ENCODE results near the gene BASP1.
"Not testable (repeated sequence)": the region's sequence is repeated elsewhere in the genome, so short reads cannot be mapped to it uniquely, and the experiment has no call there.

The BASP1 gene

GRCh38 chr5:17249029-17249634 is 31.7 kb downstream of the BASP1 start:
- DNase-seq (ENCODE audit: insufficient read length, low spot score), result no peak
- FAIRE-seq, result no peak

DNA sequence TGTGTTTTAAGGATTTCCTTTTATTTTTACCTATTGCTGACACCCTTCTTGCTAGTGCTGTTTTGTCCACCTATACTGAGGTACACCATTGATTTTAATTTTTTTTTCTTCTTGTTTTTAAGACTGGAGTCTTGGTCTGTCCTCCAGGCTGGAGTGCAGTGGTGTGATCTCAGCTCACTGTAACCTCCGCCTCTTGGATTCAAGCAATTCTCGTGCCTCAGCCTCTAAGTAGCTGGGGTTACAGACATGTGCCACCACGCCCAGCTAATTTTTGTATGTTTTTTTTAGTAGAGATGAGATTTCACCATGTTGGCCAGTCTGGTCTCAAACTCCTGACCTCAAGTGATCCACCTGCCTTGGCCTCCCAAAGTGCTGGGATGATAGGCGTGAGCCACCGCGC is 32.4 kb downstream of the BASP1 start:
- not testable (repeated sequence) for DNase-seq (ENCODE audit: insufficient read length, low spot score); FAIRE-seq

- DNase-seq (ENCODE audit: insufficient read length, low spot score) (no peak), FAIRE-seq (no peak)
These were observed 35.1 kb downstream of the BASP1 start for GRCh38 chr5:17252543-17252942.

GRCh38 chr5:17255471-17256021 is 38.1 kb downstream of the BASP1 start:
- DNase-seq (ENCODE audit: insufficient read length, low spot score), result no peak

DNA sequence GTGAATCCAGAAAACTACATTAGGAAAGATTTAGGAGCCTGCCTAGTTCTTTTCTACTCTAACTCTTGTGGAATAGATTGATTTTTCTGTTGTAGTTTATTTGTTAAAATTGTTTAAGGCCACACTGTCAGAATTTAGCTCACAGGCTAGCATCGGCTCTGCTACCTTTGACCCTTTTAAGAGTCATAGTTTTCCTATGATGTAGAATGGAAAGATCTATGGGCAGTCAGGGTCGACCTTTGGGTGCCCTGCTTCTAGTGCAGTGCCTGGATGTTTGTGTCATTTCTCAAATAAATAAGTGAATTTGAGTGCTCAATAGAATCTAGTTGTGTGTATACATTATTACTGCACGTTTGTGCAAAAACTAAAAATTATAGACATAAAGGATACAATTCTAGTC is 38.7 kb downstream of the BASP1 start:
- DNase-seq (ENCODE audit: insufficient read length, low spot score), result no peak
- FAIRE-seq, result no peak

More at GRCh38 chr5:17255471-17256021, 38.1 kb downstream of the BASP1 start:
- peak; percentile 65 for FAIRE-seq

GRCh38 chr5:17256839-17257238 is 39.4 kb downstream of the BASP1 start:
- no peak for DNase-seq (ENCODE audit: insufficient read length, low spot score)
- FAIRE-seq, result no peak

DNA sequence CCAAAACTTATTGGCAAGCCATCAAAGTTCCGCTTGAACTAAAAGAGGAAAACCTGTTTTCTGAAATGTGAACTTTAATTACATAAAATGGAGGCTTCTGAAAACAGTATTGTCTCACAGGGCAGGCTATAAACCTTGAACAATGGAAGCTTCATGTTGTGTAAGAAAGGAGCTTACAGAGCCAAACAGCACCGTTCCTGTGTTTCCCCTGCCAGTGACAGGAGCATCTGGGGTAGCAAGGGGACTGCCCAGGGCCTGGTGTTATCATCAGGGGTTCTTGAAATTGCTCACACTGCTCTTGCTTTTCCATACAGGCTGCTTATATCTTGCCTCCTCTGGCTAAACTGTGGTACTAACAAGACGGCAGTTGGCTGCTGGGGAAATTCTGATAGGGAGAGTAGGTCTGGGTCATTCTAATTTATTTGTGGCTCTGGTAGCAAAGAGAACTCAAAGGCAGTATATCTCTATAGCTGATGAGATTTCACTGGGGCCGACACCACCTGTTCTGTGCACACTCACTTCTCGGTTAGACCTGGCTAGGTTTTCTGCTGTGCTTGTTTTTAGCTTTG is 40.4 kb downstream of the BASP1 start:
- DNase-seq (ENCODE audit: insufficient read length, low spot score) (no peak), FAIRE-seq (peak; percentile 64)

- FAIRE-seq (no peak), DNase-seq (ENCODE audit: insufficient read length, low spot score) (no peak)
These were observed 41.0 kb downstream of the BASP1 start for GRCh38 chr5:17258431-17258830.

- FAIRE-seq, result peak; percentile 4
- not testable (repeated sequence) for DNase-seq (ENCODE audit: insufficient read length, low spot score)
These were observed 41.6 kb downstream of the BASP1 start for GRCh38 chr5:17259012-17259411.

GRCh38 chr5:17259630-17260257 is 42.3 kb downstream of the BASP1 start:
- FAIRE-seq (no peak), DNase-seq (ENCODE audit: insufficient read length, low spot score) (no peak)

DNA sequence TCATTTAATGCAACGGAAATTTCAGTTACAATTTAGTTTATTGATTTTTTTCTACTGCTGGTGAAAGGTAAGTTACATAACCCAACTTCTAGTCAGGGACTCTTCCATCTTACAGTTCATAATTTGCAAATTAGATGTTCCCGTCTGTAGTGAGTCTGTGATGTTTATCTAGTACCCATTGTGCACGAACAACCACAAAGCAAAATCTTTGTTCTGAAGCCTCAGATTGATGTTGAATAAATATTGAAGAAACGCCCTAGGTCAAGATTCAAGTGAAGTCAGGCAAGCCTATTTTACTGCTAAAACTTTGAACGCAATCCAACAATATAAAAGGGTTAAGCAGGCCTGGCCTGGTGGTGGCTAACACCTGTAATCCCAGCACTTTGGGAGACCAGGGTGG is 43.1 kb downstream of the BASP1 start:
- DNase-seq (ENCODE audit: insufficient read length, low spot score) (no peak), FAIRE-seq (no peak)

DNA sequence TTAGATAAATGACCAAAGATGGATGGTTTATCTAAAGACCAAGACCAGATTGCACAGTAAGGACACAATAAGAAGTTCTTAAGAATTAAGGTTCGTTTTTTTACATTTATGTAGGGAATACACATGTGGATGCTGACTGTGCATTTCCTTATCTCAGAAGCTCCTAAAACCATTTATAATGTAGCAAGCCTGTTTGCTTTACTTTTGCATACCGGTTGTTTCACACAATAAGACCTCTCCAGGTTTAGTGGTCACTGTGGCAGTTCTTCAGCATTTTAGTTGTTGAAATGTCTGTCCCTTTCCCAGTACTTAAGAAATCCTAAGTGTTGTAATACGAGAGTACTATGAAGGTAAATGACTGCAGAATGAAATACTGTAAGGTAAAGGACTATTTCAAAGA is 43.6 kb downstream of the BASP1 start:
- FAIRE-seq, result no peak

DNA sequence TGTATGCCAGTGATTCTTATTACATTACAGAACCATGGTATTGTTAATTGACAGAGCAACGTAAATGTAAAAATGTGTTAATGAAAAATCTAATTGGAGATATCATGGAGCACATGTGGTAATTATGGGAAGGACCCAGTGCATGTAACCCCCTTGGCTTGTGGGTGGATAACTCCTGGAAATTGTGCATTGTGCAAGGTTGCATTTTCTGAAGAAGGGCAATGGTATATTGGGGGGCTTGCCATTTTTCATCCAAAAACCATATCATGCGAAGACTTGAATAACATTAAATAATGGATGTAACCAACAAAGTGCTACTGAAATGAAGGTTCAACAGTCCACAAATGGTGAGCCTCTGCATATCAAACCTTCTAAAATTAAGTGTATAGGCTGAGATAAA is 47.6 kb downstream of the BASP1 start:
- FAIRE-seq (no peak), DNase-seq (ENCODE audit: insufficient read length, low spot score) (no peak)

More for the DNA sequence above, 43.6 kb downstream of the BASP1 start:
- DNase-seq (ENCODE audit: insufficient read length, low spot score), result no peak

GRCh38 chr5:17267106-17267505 is 49.7 kb downstream of the BASP1 start:
- no peak for FAIRE-seq
- no peak for DNase-seq (ENCODE audit: insufficient read length, low spot score)

DNA sequence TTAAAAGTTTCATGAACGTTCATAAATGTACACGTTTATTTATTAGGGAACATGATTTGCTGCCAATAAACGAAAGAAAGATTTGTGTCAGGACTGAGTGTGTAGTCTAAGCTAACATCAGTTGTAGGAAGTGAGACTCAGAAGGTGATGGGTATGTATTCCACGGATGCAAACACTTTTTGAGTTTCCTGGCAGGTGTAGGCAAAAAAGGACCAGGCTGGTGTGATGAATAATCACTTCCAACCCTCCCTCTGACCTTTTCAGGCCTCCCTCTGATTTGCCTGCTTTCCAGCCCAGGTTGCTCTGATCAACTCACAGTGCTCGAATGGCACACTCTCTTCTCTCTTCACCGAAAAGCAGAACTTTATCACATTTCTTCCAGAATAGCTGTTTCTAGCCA is 51.8 kb downstream of the BASP1 start:
- peak; percentile 58 for FAIRE-seq
- DNase-seq (ENCODE audit: insufficient read length, low spot score), result no peak

- no peak for FAIRE-seq
- no peak for DNase-seq (ENCODE audit: insufficient read length, low spot score)
These were observed 54.7 kb downstream of the BASP1 start for GRCh38 chr5:17272111-17272510.

DNA sequence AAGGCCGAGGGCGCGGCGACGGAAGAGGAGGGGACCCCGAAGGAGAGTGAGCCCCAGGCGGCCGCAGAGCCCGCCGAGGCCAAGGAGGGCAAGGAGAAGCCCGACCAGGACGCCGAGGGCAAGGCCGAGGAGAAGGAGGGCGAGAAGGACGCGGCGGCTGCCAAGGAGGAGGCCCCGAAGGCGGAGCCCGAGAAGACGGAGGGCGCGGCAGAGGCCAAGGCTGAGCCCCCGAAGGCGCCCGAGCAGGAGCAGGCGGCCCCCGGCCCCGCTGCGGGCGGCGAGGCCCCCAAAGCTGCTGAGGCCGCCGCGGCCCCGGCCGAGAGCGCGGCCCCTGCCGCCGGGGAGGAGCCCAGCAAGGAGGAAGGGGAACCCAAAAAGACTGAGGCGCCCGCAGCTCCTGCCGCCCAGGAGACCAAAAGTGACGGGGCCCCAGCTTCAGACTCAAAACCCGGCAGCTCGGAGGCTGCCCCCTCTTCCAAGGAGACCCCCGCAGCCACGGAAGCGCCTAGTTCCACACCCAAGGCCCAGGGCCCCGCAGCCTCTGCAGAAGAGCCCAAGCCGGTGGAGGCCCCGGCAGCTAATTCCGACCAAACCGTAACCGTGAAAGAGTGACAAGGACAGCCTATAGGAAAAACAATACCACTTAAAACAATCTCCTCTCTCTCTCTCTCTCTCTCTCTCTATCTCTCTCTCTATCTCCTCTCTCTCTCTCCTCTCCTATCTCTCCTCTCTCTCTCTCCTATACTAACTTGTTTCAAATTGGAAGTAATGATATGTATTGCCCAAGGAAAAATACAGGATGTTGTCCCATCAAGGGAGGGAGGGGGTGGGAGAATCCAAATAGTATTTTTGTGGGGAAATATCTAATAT is 58.1 kb downstream of the BASP1 start:
- FAIRE-seq, result no peak
- DNase-seq (ENCODE audit: insufficient read length, low spot score), result no peak

- FAIRE-seq (peak; percentile 90), DNase-seq (ENCODE audit: insufficient read length, low spot score) (peak; percentile 65)
These were observed 59.0 kb downstream of the BASP1 start for GRCh38 chr5:17276445-17276844.

DNA sequence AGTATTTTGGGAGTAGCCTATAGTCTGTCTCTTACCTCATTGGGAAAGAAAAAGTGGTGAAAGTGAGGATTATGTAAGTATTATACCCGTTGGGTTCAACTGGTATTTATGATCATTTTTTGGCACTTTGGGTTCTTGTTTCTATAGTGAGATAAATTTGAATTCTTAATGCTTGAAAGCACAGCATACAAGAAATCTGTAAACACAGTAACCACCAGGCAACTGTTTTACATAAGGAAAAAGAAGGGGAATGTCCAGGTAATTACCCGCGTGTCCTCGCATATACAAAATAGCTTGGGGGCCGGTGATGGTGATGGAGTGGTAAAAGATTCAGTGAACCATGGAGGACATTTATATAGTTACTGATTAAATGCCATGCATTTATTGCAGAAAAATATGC is 60.5 kb downstream of the BASP1 start:
- FAIRE-seq (peak; percentile 89), DNase-seq (ENCODE audit: insufficient read length, low spot score) (no peak)

DNA sequence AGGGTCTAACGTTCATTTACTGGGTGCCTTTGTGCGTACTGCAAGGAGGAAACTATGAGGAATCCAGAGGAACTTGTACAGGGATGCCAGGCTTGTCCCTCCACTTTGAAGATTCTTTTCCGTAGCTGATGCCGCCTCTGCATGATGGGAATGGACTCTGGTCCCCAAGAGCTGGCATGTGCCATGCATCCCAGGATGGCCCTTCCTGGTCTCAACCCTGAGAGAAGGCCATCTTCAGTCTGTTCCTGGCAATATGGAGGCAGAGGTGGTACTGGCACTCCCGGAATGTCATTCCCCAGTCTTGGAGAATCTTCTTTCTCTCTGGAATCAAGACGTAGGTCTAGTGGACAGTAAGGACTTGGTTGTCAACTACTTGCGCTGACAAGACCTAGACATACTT is 61.5 kb downstream of the BASP1 start:
- FAIRE-seq (no peak), DNase-seq (ENCODE audit: insufficient read length, low spot score) (no peak)

DNA sequence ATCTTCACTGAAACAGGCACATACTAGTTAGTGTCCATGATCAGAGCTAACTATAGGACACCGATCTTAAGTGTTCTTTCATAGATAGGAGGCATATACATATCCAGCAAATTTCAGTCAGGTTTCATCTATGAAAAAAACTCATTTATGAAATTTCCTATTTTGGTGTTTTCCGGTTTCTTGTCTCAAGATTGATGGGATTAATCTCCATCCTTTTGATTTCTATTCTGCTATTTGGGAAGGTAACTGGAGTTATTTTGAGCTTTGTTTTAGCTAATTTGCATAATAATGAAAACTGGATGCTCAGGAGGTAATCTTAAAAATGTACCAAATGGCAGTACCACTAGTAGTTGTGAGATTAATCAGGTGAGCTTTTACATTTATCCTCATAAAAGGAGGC is 62.1 kb downstream of the BASP1 start:
- FAIRE-seq (no peak), DNase-seq (ENCODE audit: insufficient read length, low spot score) (no peak)

Data from GM19239 (cell line).